RPMI7951 (cell line): ENCODE measurements around the gene UBE2E3. TPM values are rescaled to one million over a fixed set of nuclear protein-coding genes. Genes with fewer than 3 reads are reported as not detected.
A peak's percentile ranks its signal among the peaks of the same experiment; 100 is the strongest.

ENCODE experiments used
- DNase-seq: peaks from one replicate; pipeline ENCODE4 v3.0.0-alpha.2; 2012; ENCODE audit warnings: low read depth
- total RNA-seq: library from RNA; depleted of rRNA; stranded (reverse); fragments of >200 nt; shearing (Covaris generic); gene quantifications from 2 replicates; pipeline ENCODE4 v1.2.3, GENCODE V29; 2014

Gene UBE2E3
- total RNA-seq, 1 experiment from 2014 or later, result 181 TPM

DNA sequence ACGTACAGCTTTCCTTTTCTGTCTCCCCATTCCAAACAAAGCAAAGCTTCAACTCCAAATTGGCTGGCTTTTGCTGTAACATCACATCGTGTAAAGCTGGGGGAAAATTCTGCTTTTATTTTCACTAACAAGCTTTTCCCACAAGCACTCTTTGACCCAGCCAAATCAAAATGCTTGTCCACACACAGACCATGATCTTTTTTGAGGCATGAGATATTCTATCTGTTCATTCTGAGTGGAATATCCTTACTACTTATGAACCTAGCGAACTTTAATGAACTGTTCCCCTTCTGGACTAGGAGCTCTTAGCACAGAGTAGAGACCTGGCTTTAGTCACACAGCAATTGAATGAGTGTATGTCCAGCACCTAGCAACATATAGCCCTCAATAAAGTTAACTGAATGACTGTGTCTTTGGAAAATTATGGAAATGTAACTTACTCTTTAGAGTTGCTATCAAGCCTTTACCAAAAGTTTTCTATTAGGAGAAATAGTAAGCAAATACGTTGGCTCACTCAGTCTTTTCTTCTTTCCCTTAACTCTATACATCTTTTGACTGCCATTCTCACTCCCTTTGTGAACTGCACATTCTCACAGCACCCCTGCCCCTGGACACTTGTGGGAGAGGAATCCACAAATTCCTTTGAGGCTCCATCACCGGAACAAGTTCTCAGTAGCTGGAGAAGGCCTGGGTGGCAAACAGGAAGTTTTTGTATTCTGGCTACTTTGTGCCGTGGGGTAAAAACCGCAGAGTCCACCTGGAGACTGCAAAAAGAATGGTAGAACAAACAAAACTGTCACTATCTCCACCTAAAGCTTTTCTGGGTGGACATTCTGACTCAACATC is 1.3 kb upstream of the UBE2E3 start:
- peak; percentile 82 for DNase-seq

DNA sequence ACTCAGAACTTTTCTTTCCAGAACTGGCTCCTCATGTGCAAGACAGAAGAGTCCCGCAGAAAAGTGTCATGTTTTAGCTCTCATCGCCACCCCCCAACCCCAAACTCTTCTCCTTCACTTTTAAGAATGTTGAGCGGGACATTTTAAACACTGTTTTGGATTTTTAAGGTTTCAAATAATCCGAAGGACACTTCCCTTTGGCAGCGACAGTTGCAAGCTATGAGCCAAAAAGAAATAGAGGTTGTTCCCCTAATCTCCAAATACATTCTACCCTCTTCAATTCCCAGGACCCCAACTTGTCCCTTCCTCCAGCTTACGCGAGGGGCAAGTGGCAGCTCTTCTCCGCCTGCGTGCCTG is 678 bp upstream of the UBE2E3 start:
- no peak for DNase-seq

DNA sequence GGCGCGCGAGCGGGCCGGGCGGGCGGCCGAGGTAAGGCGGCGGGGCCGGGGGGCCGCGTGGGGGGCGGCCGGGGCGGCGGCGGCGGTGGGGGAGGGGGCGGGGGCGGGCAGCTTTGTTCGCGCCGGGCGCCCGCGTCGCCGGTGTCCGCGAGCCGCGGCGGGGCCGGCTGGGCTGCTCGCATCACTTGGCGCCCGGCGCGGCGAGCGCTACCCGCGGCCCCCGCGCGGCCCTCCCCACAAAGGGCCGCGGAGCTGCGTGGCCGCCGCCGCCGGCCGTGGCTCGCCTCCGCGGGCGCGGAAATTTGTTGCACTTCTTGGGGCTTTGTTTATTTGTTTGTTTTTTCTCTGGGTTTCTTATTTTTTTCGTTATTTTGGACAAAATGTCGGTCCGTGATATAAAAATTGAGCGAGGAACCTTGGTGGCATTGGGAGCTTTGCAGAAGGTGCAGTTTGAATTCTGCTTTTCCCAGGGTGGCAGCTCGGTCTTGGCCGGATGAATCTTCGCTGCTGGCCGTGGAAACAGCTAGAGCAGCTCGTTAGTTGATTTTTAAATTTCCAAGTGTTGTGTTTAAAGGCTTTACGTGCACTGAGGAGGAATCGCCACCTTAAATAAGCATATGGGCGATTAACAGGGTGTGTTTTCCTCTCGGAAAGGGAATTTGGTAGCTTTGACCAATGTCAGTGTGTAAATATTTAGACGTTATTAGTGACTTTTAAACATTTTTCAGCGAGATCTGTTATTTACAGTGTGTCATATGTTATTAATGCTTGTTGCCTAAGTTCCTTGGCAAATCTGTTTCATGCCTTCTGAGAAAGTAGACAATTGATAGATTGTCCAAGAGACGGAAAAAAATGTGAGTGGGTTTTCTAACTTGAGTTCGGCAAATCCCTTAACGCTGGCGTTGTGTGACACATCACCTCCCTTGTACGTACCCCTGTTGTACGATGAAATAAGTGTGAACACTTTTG is 822 bp downstream of the UBE2E3 start:
- peak; percentile 31 for DNase-seq

DNA sequence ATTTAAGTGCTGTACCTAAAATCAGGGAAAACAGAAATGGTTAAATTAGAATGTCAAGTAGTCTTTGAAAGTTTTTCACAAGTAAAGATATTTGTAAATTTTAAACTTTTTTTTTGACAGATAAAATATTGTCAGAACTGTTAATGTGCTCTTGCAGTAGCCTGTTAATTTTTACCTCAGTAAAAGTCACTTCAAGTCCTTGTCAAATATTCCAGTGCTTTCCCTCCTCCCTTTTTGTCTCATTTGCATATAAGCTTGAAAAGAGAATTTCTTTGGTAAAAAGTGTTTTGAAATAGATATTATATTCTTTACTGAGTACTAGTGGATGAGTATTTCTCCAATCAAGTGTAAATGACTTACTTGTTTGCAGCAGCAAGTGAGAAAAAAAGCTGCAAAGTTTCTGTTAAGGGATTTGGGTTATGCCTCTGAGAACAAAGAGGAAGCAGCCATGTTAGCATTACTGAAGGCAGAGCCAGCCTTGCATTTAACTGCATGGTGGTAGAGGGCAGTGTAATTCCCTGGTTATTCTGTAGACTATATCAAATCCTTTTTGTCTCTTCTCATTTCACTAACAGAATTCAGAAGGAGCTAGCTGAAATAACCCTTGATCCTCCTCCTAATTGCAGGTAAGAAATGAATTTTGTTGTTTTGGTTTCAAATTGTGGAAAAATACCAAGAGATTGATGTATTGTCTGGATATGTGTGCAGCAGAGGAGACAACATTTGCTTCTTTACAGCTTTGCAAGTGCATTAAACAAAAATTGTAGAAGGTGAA is 3.2 kb downstream of the UBE2E3 start:
- DNase-seq, result peak; percentile 58

DNA sequence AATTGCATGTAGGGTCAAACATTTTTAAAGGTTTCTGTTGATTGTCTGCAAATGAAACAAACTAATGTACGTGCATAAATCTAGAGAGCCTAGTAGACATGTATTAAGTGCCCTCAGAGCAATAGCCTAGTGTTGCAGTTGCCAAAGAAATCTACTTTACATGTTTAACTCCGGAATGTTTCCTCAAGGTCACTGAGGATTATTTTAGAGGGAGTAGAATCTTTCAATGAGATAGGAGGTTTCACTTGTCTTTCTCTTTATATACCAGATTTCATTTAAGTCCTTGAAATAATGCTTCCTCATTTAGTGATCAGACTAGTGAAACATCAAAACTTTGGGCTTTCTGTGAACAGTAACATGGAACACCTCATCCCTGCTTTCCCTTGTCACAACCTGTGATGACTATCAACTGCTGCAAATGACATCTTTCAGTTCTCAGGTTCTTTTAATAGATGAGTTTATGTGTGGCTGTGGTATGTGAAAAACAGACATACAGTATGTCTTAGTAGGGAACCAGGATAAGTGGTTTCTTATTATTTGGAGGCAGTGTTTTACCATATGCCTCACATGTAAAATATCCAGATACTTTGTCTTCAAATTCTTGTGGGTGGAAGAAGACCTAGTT is 5.5 kb downstream of the UBE2E3 start:
- no peak for DNase-seq

DNA sequence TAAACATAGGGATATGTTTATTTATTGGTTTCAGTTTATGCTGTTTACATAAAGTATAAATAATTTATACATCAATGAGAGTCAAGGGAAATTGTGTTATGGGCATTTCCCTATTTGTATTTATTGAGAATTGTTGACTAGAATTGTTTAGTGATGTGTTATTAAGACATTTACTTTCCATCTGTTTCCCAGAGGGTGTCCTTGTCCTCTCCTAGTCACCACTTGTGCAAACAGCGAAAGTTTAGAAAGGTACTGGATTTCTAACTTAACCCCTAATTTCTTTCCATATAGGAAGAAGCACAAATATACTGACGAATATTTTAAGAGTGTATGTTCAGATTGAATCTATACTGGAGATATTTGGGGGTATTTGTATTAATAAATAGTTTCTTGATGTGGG is 6.7 kb downstream of the UBE2E3 start:
- no peak for DNase-seq

DNA sequence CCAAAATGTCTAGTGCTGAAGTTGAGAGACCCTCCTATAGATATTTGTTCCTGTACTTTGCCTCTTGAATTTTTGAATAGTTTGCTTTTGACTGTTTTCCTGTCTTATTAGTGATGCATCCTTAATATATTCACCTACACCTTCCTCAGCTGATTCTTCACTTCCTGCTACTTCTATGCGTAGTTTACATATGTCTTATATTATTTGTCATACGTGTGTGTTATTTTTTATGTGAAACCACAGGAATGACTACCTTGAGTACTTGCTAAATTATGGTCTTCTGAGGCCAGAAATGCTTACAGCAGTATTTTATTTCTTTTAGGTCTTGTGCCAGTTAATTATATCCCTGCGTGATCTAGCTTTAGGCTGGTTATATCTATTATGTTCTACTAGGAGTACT is 9.9 kb downstream of the UBE2E3 start:
- no peak for DNase-seq

DNA sequence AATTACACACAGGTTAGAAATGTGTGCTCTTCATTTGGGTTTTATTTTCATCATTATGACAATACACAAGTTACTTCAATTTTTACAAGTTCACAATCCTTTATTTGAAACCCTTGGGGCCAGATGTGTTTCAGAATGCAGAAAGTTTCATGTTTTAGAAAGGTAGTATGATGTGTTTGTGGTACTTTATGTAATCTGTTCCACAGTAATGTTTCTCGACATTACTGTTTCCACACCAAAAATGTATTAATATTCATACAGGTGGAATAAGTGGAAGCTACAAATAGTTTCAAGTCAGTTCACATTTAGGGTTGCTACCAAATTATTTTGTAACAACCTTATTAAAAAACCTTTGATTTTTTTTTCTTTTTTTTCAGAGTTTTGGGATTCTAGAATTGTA is 10.4 kb downstream of the UBE2E3 start:
- DNase-seq, result no peak

DNA sequence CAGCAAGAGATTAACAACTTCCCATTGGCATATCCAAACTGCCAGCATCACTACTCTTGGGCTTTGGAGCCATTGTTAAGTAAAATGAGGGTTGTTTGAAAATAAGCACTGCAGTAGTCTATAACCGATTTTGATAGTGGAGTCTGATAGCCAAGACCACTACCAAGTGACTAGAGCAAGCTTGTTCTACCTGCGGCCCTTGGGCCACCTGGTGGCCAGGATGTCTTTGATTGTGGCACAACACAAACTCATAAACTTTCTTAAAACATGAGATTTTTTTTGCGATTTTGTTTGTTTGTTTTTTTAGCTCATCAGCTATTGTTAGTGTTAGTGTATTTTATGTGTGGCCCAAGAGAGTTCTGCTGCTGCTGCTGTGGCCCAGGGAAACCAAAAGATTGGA is 11.0 kb downstream of the UBE2E3 start:
- no peak for DNase-seq

DNA sequence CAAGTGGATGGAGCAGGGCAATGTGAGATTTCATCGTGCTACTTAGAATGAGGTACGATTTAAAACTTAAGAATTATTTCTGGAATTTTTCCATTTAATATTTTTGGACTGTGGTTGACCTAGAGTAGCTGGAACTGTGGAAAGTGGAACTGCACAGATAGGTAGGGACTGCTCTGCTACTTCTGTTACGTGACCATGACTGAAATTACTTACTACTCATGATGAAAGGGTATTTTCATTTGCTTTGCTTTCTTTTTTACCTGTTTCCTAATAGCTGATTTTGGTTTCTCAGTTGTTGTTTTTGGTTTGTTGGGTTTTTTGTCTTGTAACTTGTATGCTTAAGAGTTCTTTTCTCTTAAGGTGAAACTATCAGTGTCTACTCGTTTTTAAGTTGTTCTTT is 11.4 kb downstream of the UBE2E3 start:
- DNase-seq, result no peak

DNA sequence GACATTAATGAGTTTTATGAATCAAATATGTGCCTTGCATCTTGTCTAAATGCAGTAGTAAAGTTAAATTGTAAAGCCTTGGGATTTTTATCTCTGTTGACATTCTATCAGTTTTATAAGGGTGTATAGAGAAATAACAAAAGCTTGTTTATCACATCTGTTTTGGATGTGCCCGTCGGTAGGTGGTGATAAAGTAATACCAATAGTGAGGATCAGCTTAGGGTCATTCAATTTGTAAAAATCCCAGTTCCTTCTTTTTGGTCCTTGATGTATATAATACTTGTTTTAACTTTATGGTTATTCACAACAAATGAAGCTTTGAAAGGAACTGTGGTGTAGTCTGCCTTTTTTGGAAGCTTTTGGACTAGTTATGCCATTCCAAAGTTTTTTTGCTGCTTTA is 12.6 kb downstream of the UBE2E3 start:
- DNase-seq, result no peak

DNA sequence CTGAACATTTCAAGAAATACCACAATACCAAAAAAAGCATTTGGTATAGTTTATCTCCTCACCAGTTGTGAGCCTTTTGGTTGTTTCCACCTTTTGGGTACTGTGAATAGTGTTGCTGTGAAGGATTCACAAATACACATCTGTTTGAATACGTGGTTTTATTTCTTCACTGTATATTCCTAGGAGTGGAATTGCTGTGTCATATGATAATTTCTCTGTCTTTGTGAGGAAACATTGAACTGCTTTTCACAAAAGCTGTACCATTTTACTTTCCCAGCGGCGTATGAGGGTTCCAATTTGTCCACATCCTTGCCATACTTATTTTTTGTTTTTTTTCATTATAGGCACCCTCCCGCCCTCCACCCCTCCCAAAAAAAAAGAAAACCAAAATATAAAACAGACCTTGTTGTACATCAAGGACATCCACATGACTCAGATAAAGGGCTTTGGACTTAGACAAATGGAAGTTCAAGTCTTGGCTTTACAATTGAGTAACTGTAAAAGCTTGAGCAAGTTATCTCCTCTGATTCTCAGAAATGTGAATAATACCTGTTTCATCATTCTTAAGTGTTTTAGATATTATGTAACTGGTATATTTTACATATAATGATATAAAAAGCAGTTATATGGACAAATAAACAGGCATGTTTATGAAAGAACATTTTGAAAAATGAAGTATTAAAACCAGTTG is 19.0 kb downstream of the UBE2E3 start:
- DNase-seq, result peak; percentile 5

DNA sequence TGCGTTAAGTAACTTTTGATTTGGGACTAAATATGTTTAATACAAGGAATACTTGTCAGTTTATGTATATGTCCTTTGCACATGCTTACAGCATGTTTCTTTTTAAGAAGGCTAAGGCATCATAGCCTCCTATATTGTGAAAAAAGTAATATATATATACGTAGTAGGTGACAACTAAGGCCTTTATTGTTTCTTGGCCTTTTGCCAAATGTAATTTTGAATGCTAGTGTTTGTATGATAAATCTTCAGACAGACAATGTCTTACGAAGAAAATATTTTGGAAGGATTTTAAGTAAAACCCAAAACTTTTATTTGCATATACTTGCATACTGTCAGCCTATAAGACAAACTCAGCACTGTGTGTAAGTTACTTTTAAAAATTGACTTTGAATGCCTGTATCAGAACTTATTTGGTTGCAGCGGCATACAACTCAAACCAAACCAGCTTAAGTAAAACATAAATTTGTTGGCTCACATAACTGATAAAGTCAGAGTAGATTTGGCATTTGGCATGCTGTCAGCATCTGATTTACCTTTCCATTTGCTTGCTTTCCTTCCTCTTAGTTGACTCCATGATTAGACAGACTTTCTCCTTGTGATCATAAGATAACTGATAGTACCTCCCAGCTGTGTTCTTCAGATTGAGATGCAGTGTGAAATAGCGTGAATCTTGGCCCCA is 24.4 kb downstream of the UBE2E3 start:
- no peak for DNase-seq

DNA sequence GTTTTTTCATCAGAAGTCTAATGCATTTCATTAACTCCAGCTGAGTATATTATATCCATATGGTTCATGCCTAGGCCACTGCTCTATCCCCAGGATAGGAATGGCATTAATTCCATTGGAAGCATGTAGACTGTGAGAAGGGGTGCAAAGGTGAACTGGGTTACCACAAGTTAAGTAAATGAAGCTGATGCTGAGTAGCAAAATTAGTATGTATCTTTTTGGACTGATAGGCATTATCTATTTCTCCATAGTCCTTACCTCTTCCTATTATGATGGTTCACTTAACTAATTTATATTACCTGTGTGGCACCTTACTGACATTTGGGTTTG is 24.9 kb downstream of the UBE2E3 start:
- DNase-seq, result no peak

DNA sequence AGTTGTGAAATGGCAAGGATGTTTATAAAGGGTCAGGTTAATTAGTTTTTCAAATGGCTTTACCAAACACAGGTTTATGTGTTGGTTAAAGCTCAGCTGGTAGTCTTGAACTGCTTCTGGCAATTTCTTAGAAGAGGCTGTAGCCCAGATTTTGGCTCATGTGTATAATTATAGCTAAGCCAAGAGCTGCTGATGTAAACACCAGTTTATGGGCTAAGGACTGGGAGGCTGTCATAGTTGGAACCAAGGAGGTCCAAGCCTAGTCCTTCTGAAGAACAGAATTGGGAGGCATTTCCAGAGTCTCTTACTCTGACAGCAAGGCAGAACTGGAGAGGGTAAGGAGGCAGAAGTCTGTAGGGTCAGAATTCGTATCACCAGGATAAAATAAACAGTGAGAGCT is 25.4 kb downstream of the UBE2E3 start:
- no peak for DNase-seq

DNA sequence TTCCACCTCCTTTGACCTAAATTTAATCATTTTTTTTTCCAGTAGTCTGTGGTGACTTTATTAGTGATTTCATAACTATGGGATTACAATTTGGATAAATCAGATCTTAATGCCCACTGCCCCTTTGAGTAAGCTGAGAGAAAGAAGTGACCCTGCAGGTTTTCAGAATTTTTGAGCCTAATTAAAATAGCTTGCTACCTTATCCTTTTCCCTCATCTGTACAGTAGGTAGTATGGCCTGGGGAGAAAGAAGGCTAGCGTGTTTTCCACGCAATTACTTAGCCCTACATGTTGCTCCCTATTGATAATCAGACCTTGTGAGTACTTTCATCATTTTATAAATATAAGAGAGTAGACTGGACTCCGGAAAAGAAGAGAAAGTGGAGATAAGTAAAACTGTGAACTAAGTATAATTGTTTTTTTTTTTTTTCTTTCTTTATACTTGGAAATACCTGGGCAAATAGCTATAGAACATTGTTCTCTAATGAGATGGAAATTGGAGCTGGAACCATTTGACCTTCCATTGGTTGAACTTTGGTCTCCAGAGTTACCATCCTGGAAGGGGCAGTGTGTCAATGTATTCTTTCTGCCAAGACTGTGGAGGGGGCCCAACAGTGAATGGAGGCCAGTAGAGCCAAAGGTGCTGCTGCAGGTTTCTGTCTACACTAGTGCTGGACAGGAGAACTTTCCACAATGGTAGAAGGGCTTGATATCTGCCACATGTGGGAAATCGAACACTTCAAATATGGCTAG is 26.9 kb downstream of the UBE2E3 start:
- no peak for DNase-seq

DNA sequence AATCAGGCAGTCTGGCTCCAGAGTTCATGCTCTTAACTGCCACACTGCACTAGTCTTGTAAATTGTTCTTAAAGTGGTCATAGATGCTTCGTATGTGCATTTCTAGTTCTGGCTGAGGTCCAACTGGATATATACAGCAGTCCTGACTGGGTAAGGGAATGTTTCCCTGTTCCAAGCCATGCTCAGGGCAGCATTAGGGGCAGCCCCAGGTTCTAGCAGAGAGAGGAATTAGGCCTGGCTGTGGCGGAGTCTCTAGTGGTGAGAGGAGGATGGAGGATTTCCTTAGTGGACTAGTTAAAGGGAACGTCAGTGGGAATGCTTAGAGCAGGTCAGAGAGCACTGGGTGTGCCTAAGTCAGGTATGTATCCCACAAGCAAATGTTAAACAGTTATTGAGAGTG is 28.0 kb downstream of the UBE2E3 start:
- no peak for DNase-seq

DNA sequence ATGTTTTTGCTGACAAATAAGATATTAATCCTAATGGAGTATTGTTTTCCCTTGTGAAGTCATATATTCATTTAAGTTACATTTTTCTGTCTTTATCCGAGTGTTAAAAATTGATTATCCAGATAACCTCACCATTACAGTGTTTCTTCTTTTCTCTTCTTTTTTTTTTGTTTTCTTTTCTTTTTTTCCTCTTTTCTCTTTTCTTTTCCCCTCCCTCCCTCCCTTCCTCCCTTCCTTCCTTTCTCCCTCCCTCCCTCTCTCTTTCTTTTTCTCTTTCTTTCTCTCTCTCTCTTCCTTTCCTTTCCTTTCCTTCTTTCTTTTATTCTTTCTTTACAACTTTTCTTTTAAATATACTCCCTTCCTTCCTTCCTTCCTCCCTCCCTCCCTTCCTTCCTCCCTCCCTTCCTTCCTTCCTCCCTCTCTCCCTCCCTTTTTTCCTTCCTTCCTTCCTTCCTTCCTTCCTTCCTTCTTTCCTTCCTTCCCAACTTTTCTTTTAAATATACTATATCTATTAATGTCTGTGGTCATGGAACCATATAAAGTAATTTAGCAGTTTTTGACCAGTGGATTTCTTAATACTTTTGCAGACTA is 40.9 kb downstream of the UBE2E3 start:
- no peak for DNase-seq

DNA sequence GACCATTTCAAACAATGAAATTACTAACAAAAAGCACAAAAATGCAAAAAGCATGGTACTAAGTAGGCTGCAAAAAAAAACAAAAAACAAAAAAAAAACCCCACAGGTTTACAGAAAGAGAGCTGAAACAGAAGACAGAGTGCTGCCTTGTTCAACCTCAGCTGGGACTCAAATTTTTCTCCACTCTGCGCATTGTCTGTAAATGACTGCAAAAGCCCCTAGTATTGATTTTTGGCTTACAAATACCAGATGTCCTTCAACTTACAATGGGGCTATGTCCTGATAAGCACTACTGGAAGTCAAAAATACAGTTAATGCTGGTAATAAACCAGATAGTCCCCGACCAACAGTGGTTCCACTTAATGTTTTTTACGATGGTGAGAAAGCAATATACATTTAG is 42.2 kb downstream of the UBE2E3 start:
- no peak for DNase-seq

DNA sequence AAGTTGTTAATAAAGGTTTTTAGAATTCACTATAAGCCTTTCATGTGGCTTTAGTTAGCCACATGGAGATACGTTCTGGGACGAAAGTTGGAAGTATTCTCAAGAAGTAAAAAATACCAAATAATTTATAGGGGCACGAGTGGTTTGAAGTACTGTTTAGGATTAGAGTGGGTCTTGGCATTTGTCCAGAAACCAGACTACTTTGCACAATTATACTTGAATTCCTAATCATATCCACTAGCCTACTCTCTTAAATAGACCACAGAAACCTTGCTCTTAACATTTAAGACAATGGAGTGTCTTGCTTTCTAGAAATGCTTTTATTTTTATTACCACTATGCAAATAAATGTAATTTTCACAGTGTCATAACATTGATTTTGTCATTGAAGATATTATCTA is 44.6 kb downstream of the UBE2E3 start:
- DNase-seq, result no peak
